ENCODE results near the gene KIAA1549.

DNA sequence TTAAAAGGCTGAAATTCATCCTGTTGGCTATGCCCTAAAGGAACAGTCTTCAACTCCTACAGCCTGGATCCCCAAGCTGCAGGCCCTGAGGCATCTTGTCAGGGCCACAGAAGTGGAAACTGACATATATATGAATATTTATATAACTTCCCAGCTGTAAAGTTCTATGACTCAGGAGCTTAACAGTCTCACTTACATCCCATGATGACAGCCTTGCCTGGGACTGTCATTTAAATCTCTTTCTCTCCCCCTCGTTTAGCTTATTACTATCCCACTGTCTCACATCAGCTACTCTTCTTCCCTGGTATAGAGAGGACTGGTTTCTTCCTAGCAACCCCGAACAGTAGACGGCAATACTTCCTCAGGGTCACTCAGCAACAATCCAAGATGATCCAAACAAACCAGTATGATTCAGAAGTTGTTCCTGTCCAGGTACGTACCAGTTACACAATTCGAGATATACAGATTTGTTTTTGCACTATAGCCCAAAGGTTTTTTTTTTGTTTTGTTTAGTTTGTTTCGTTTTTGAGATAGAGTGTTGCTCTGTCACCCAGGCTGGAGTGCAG, 22.7 kb downstream of the KIAA1549 start:
- TF ChIP-seq EZH2 (IDR thresholded peaks at IDR 0.05) (no peak), POLR2AphosphoS5 (IDR thresholded peaks at IDR 0.05; ENCODE audit: borderline replicate concordance, low read depth, low read length) (no peak), FOXP2 (optimal IDR thresholded peaks at IDR 0.05; ENCODE audit: control extremely low read depth, extremely low read length, insufficient read depth) (no peak)
